ENCODE results near the gene SLC38A3.

SLC38A3 gene

DNA sequence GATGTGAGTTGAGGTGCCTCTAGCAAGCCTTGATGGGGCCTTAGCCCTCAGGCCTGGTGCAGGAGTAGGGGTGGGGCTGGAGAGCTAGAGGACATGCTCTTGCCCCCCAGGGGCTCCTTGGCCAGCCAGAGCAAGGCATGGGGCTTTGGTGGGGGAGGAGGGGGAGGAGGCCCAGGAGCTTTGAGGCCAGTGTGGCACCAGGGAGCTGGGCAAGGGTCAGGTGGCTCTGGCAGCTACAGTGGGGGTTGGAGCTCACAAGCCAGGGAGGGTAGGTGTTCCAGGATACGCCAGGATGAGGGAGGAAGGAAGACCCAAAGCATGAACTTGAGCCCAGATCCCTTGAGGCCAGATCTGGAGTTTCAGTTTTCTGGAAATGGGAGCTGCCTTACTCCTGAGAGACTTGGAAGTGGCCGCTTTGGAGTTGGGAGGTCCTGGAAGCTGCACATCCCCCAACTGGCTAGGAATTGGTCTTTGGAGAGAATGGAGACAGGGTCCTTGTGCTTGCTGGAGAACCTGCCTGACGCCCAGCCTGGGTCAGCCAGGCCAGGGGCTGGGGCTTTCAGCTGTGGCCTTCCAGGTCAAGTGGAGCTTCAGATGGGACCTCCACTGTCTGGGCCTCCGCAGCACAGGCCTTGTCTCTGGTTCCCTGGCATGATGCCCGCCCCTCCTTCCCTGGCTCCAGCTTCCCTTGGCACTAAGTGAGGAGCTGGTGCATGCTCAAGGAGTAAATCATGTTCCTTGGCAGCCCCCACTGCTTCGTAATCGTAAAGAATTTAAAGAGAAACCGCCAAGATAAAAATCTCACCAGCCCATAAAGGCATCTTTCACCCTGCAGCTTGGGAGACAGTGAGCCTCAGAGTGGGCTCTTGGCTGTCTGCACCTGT, 41.3 kb upstream of the SLC38A3 start:
- peak overlapping the region; percentile 79 for H3K27ac ChIP-seq (ENCODE audit: low read depth, low read length)

DNA sequence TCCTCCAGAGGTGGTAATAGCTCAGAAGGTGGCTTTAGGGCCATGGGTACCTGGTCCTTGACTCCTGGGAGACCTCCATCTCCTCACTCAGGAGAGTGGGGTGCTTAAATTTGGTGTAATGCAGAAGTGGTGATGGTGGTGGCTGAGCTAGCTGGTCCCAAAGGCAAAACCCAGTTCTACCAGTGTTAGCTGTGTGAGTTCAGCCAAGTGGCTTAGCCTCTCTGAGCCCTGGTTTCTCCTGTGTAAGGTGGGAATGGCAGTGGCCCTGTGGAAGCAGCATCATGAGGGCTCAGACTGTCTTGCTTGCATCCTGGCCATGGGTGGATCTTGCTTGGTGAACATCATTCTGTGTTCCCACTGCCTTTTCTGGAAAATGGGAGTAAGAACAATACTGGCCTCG, 40.6 kb upstream of the SLC38A3 start:
- Histone ChIP-seq H3K79me2 (ENCODE audit: control insufficient read depth, insufficient read depth, low read length, unreplicated experiment) (peaks cover 15% of the 10 kb centered on the region), H3K4me1 (ENCODE audit: control insufficient read depth, insufficient read depth, low read length, unreplicated experiment) (peaks cover 88% of the 10 kb centered on the region), H3K36me3 (ENCODE audit: insufficient read depth, low read length) (no peaks in the 10 kb centered on the region), H3K4me3 (ENCODE audit: low read depth, low read length) (peak overlapping the region; percentile 19; the same call in 1 of the 2 replicates), H2AFZ (ENCODE audit: low read length, unreplicated experiment) (no peak overlapping the region), H3K27ac (ENCODE audit: low read depth, low read length) (peak overlapping the region; percentile 77), H3K27me3 (ENCODE audit: insufficient read depth, low read length) (no peaks in the 10 kb centered on the region)

More for the DNA sequence above, 41.3 kb upstream of the SLC38A3 start:
- Histone ChIP-seq H3K27me3 (ENCODE audit: insufficient read depth, low read length) (no peaks in the 10 kb centered on the region), H3K79me2 (ENCODE audit: control insufficient read depth, insufficient read depth, low read length, unreplicated experiment) (peaks cover 18% of the 10 kb centered on the region), H3K4me1 (ENCODE audit: control insufficient read depth, insufficient read depth, low read length, unreplicated experiment) (peaks cover 92% of the 10 kb centered on the region), H2AFZ (ENCODE audit: low read length, unreplicated experiment) (no peak overlapping the region), H3K4me3 (ENCODE audit: low read depth, low read length) (0 out of 2 replicates have a peak overlapping the region, but pooled peaks have one; percentile 19), H3K36me3 (ENCODE audit: insufficient read depth, low read length) (no peaks in the 10 kb centered on the region)

DNA sequence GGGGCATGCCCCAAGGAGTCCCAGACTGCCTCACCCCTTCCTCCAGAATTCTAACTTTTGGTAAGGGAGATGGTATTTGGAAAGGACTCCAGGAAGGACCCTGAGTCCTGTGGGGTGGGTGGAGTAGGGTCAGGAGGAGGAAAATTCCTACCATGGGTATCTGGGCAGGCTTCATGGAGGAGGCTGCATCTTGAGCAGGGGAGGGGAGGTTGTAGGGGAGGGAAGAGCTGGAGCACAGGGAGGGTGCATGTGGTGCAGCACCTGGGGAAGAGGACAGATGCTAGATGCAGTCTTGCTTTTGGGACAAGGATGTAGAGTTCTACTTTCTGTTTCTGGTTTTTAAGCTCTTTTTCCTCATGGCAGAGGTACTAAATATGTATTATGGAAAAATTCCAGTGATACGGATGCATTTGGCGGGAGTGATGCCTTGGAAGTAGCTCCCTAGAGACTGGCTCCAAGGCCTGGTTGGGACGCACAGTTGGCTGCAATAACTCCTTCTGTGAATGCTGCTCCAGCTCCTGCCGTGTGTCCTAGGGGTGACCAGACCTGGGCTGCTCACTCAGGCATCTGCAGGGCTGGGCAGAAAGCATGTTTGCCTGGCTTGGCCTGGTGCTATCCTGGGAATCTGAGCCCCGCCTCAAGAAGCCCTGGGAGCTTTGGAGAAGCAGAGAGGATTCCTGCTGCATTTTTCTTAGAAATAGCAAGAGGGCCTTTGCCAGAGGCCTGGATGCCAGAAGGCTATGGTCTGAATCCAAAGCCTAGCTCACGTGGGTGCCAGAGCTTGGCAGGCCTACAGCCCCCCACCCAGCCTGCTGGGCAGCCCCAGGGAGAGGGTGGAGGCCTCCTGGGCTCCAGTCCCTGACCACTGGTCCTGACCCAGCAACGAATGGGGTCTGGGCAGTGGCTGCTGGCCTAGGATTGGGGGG, 39.8 kb upstream of the SLC38A3 start:
- Histone ChIP-seq H2AFZ (ENCODE audit: low read length, unreplicated experiment) (no peak overlapping the region), H3K36me3 (ENCODE audit: insufficient read depth, low read length) (no peaks in the 10 kb centered on the region), H3K4me1 (ENCODE audit: control insufficient read depth, insufficient read depth, low read length, unreplicated experiment) (peaks cover 88% of the 10 kb centered on the region), H3K27ac (ENCODE audit: low read depth, low read length) (peak overlapping the region; percentile 77), H3K4me3 (ENCODE audit: low read depth, low read length) (0 out of 2 replicates have a peak overlapping the region, but pooled peaks have one; percentile 27), H3K79me2 (ENCODE audit: control insufficient read depth, insufficient read depth, low read length, unreplicated experiment) (peaks cover 15% of the 10 kb centered on the region), H3K27me3 (ENCODE audit: insufficient read depth, low read length) (no peaks in the 10 kb centered on the region)

DNA sequence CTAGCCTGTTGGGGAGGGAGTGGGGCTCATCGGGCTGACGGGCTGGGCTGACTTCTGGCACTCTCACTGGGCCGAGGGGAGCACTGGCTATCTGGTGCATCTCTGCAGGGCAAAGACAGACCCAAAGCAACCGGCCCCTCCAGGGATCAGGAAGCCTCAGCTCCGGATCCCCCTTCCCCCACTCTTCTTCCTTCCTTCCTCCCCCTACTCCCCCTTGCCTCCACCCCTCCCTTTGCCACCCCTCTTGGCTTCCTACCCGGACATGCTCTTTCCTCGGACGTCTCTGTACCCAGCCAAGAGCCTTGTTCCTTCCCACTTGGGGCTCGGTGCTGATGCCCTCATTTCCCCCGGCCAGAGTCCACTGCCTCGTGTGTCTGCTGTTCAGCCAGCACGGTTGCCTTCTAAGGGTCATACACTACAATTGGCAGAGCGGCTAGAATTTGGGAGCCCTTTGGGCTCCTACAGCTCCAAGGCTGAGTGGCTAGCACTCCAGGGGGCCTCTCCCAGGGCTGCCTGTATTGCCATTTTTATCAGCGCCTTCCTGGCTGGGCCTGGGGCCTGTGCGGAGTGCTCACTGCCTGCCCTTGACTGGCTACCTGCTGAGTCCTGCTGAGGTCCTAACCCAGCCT, 39.0 kb upstream of the SLC38A3 start:
- Histone ChIP-seq H3K79me2 (ENCODE audit: control insufficient read depth, insufficient read depth, low read length, unreplicated experiment) (peaks cover 15% of the 10 kb centered on the region), H3K27ac (ENCODE audit: low read depth, low read length) (peak overlapping the region; percentile 77), H3K27me3 (ENCODE audit: insufficient read depth, low read length) (no peaks in the 10 kb centered on the region), H3K4me3 (ENCODE audit: low read depth, low read length) (0 out of 2 replicates have a peak overlapping the region, but pooled peaks have one; percentile 27), H3K4me1 (ENCODE audit: control insufficient read depth, insufficient read depth, low read length, unreplicated experiment) (peaks cover 88% of the 10 kb centered on the region), H3K36me3 (ENCODE audit: insufficient read depth, low read length) (no peaks in the 10 kb centered on the region), H2AFZ (ENCODE audit: low read length, unreplicated experiment) (no peak overlapping the region)

DNA sequence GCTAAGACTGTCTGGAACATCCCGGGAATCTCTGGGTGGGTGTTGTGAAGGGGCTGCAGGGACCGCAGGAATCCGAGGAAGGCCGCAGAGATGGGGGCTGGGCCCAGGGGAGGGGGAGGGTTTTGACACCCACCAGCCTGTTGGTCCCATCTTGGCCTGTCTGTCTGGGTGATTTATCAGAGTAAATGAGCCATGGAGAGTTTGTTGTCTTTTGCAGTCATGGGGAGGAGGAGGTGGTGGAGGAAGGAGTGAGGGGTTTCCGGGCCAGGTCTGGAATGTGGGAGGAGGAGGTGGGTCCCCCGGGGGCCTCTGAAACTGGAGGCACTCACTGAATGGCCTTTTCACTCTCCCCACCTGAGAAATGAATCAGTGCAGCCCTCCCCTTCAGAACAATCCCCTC, 38.5 kb upstream of the SLC38A3 start:
- peaks cover 88% of the 10 kb centered on the region for H3K4me1 ChIP-seq (ENCODE audit: control insufficient read depth, insufficient read depth, low read length, unreplicated experiment)
- no peaks in the 10 kb centered on the region for H3K27me3 ChIP-seq (ENCODE audit: insufficient read depth, low read length)
- no peaks in the 10 kb centered on the region for H3K36me3 ChIP-seq (ENCODE audit: insufficient read depth, low read length)
- peaks cover 19% of the 10 kb centered on the region for H3K79me2 ChIP-seq (ENCODE audit: control insufficient read depth, insufficient read depth, low read length, unreplicated experiment)
- H3K27ac ChIP-seq (ENCODE audit: low read depth, low read length) = peak overlapping the region; percentile 77
- H2AFZ ChIP-seq (ENCODE audit: low read length, unreplicated experiment) = no peak overlapping the region
- 0 out of 2 replicates have a peak overlapping the region, but pooled peaks have one; percentile 5 for H3K4me3 ChIP-seq (ENCODE audit: low read depth, low read length)

DNA sequence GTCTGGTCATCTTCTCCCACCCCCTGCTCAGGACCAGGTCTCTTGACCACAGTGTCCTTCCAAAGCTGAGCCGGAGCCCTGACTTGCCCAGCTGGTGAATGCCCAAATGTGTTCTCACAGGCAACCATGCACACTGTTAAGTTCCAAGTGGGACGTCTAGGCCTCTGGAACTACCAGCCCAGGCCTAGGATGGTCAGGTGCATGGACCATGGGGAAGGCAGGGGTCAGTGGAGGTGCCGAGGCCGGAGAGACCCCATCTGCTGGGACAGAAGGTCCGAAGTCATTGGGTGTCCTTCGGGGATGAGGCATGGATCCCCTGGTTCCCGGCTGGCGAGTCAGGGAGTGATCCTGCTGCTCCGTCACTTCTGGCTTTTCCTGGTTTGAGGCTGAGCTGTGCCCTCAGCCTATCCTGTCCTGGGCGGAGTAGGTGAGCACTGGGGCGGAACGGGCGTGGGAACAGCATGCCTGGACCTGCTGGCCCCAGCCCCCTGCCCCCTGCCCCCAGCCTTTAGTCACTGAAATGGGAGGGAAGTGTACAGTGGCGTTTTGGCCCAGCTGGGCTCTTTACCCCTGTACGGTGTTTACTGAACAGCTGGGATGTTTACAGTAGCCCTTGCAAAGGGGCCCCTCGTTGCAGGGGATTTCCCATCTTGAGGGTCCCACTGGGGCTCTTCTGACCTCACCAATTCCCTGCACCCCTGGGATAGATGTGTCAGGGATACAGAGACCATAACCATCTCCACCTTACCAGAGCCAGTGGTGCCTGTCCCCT, 37.8 kb upstream of the SLC38A3 start:
- peak overlapping the region; percentile 77 for H3K27ac ChIP-seq (ENCODE audit: low read depth, low read length)
- peaks cover 19% of the 10 kb centered on the region for H3K79me2 ChIP-seq (ENCODE audit: control insufficient read depth, insufficient read depth, low read length, unreplicated experiment)

DNA sequence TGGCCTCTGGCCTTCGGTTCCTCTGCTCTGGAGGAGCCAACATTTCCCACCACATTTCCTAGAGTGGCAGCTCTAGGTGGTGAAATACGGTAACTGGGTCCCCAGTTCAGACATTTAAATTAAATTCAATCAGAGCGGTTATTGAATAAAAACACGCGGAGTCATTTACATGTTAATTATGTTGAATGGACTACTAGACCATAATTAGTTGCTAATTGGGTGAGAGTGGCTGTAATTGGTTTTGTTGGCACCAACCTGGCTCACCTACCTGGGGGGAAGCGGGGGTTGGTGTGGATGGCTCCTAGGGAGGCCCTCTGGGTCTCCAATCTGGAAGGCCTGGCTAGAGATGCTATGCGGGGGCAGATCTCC, 37.2 kb upstream of the SLC38A3 start:
- H2AFZ ChIP-seq (ENCODE audit: low read length, unreplicated experiment) = no peak overlapping the region
- H3K27ac ChIP-seq (ENCODE audit: low read depth, low read length) = peak overlapping the region; percentile 63
- no peak overlapping the region for H3K4me3 ChIP-seq (ENCODE audit: low read depth, low read length)
- peaks cover 86% of the 10 kb centered on the region for H3K4me1 ChIP-seq (ENCODE audit: control insufficient read depth, insufficient read depth, low read length, unreplicated experiment)
- H3K27me3 ChIP-seq (ENCODE audit: insufficient read depth, low read length) = no peaks in the 10 kb centered on the region
- peaks cover 19% of the 10 kb centered on the region for H3K79me2 ChIP-seq (ENCODE audit: control insufficient read depth, insufficient read depth, low read length, unreplicated experiment)
- no peaks in the 10 kb centered on the region for H3K36me3 ChIP-seq (ENCODE audit: insufficient read depth, low read length)

More for the DNA sequence above, 37.8 kb upstream of the SLC38A3 start:
- Histone ChIP-seq H3K4me1 (ENCODE audit: control insufficient read depth, insufficient read depth, low read length, unreplicated experiment) (peaks cover 88% of the 10 kb centered on the region), H3K27me3 (ENCODE audit: insufficient read depth, low read length) (no peaks in the 10 kb centered on the region), H3K4me3 (ENCODE audit: low read depth, low read length) (no peak overlapping the region), H2AFZ (ENCODE audit: low read length, unreplicated experiment) (no peak overlapping the region), H3K36me3 (ENCODE audit: insufficient read depth, low read length) (no peaks in the 10 kb centered on the region)

DNA sequence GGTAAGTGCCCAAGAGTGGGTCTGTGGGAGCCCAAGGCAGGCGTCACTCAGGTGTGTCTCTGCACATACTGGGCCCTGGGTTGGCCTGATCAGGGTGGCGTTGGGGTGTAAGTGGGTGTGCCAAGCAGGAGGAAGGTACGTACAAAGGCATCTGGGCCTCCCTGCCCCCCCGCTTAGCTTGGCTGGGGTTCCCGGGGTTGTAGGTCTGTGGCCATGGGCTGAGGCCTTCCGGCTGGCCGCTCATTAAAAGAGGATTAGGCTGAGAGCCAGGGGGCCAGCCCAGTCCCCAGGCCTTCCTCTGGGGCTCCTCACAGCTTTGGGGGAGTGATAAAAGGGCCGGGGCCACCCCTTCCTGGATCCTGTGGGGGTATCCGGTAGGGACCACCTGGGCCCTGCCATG, 36.7 kb upstream of the SLC38A3 start:
- Histone ChIP-seq H3K36me3 (ENCODE audit: insufficient read depth, low read length) (no peaks in the 10 kb centered on the region), H3K27ac (ENCODE audit: low read depth, low read length) (peak overlapping the region; percentile 63; the same call in 1 of the 2 replicates), H3K79me2 (ENCODE audit: control insufficient read depth, insufficient read depth, low read length, unreplicated experiment) (peaks cover 19% of the 10 kb centered on the region), H3K4me1 (ENCODE audit: control insufficient read depth, insufficient read depth, low read length, unreplicated experiment) (peaks cover 83% of the 10 kb centered on the region), H3K27me3 (ENCODE audit: insufficient read depth, low read length) (no peaks in the 10 kb centered on the region), H2AFZ (ENCODE audit: low read length, unreplicated experiment) (no peak overlapping the region), H3K4me3 (ENCODE audit: low read depth, low read length) (no peak overlapping the region)

DNA sequence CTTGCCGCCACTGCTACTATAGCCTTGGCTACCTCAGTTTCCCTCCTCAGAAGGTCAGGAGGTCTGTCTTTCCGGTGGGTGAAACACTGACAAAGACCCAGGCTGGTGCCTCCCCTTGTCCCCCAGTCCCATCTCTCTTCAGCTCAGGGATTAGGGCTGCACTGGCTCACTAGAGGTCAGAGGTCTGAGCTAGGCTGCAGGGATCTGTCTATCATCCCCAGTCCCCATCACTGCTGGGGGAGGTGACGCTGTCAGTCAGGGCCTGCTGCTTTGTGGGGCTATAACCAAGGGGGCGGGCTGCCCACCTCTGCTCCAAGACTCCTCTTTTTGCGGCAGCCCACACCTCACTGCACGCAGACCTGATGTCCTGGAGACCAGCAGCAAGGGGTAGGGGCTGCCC, 36.3 kb upstream of the SLC38A3 start:
- no peaks in the 10 kb centered on the region for H3K27me3 ChIP-seq (ENCODE audit: insufficient read depth, low read length)
- H2AFZ ChIP-seq (ENCODE audit: low read length, unreplicated experiment) = no peak overlapping the region
- H3K36me3 ChIP-seq (ENCODE audit: insufficient read depth, low read length) = no peaks in the 10 kb centered on the region
- H3K4me1 ChIP-seq (ENCODE audit: control insufficient read depth, insufficient read depth, low read length, unreplicated experiment) = peaks cover 79% of the 10 kb centered on the region
- peak overlapping the region; percentile 63; the same call in 1 of the 2 replicates for H3K27ac ChIP-seq (ENCODE audit: low read depth, low read length)
- H3K4me3 ChIP-seq (ENCODE audit: low read depth, low read length) = no peak overlapping the region
- H3K79me2 ChIP-seq (ENCODE audit: control insufficient read depth, insufficient read depth, low read length, unreplicated experiment) = peaks cover 19% of the 10 kb centered on the region
